ENCODE measurements around the gene ME3.

- TF ChIP-seq CTCF (conservative IDR thresholded peaks at IDR 0.05; ENCODE audit: low read depth, low read length) (no peak), EZH2phosphoT487 (IDR thresholded peaks at IDR 0.05; ENCODE audit: borderline replicate concordance, low read length) (no peak), EZH2 (IDR thresholded peaks at IDR 0.05; ENCODE audit: low read length, unreplicated experiment) (no peak)
These were observed 186.0 kb downstream of the ME3 start for GRCh38 chr11:86486261-86487030.
